Progenitor cell of endocrine pancreas (in vitro differentiated cells): ENCODE results near the gene RPLP2. TPM values are rescaled to one million over a fixed set of nuclear protein-coding genes. Genes with fewer than 3 reads are reported as not detected.

Source experiments
- DNase-seq: peaks from one replicate; pipeline ENCODE4 v3.0.0; 2021; ENCODE audit warnings: low spot score; ENCODE audit not compliant: unreplicated experiment
- H3K27ac Mint-ChIP-seq: 2 replicates; pipeline ENCODE4 v1.8.0; 2021; ENCODE audit warnings: mild to moderate bottlenecking, moderate library complexity, mixed read lengths
- H3K27me3 Mint-ChIP-seq: 2 replicates; pipeline ENCODE4 v1.8.0; 2021; ENCODE audit warnings: mixed read lengths
- H3K36me3 Mint-ChIP-seq: 2 replicates; pipeline ENCODE4 v1.8.0; 2022; ENCODE audit warnings: mixed read lengths; ENCODE audit not compliant: insufficient read depth
- H3K4me1 Mint-ChIP-seq: 2 replicates; pipeline ENCODE4 v1.8.0; 2021; ENCODE audit warnings: low read depth, mixed read lengths
- H3K4me3 Mint-ChIP-seq: 2 replicates; pipeline ENCODE4 v1.8.0; 2021; ENCODE audit warnings: low read depth, mild to moderate bottlenecking, moderate library complexity, mixed read lengths
- H3K9me3 Mint-ChIP-seq: 2 replicates; pipeline ENCODE4 v1.8.0; 2021; ENCODE audit warnings: low read depth, mixed read lengths
- CTCF ChIP-seq: fragments of 200-600 bp; sonication (generic); IDR thresholded peaks from one replicate; pipeline ENCODE4 v1.5.0; 2021; ENCODE audit warnings: antibody characterized with exemption, mild to moderate bottlenecking; ENCODE audit not compliant: unreplicated experiment
- total RNA-seq: library from RNA; stranded (reverse); gene quantifications from 2 replicates; pipeline ENCODE4 v1.2.1, GENCODE V29; 2021

RPLP2 gene
- total RNA-seq, 1 donor from 2014 or later: 1,463 TPM

- no peak overlapping the region for H3K27ac Mint-ChIP-seq
- no peaks in the 10 kb centered on the region for H3K9me3 Mint-ChIP-seq
- peaks cover 6% of the 10 kb centered on the region for H3K4me1 Mint-ChIP-seq
- peaks cover 3% of the 10 kb centered on the region for H3K36me3 Mint-ChIP-seq
- H3K4me3 Mint-ChIP-seq: no peak overlapping the region
- no peak for DNase-seq
- H3K27me3 Mint-ChIP-seq: no peaks in the 10 kb centered on the region
- no peak for TF ChIP-seq CTCF
These were observed 21.6 kb upstream of the RPLP2 start for GRCh38 chr11:788009-788640.

GRCh38 chr11:788953-789940 lies 20.5 kb upstream of the RPLP2 start:
- Mint-ChIP-seq H3K4me1 (no peaks in the 10 kb centered on the region), H3K36me3 (no peaks in the 10 kb centered on the region), H3K27me3 (no peaks in the 10 kb centered on the region), H3K4me3 (no peak overlapping the region), H3K27ac (no peak overlapping the region), H3K9me3 (no peaks in the 10 kb centered on the region)
- DNase-seq: no peak
- TF ChIP-seq CTCF: no peak

GRCh38 chr11:789943-790342 lies 19.8 kb upstream of the RPLP2 start, which contains the start of gene CEND1:
Gene CEND1, minus strand, starts transcription at chr11:790090. Its CDS starts 1,514 bp downstream, at chr11:788576.
- no peaks in the 10 kb centered on the region for H3K4me1 Mint-ChIP-seq
- no peak for TF ChIP-seq CTCF
- H3K27ac Mint-ChIP-seq: no peak within 1 kb of the TSS
- H3K9me3 Mint-ChIP-seq: no peaks in the 10 kb centered on the region
- H3K36me3 Mint-ChIP-seq: no peaks in the 10 kb centered on the region
- no peak within 1 kb of the TSS for H3K4me3 Mint-ChIP-seq
- H3K27me3 Mint-ChIP-seq: no peaks in the 10 kb centered on the region
- DNase-seq: no peak

GRCh38 chr11:790721-791564 lies 18.8 kb upstream of the RPLP2 start:
- peaks cover under 1% of the 10 kb centered on the region for H3K4me1 Mint-ChIP-seq
- H3K4me3 Mint-ChIP-seq: no peak overlapping the region
- H3K36me3 Mint-ChIP-seq: no peaks in the 10 kb centered on the region
- no peak for DNase-seq
- no peaks in the 10 kb centered on the region for H3K9me3 Mint-ChIP-seq
- no peak for TF ChIP-seq CTCF
- no peak overlapping the region for H3K27ac Mint-ChIP-seq
- no peaks in the 10 kb centered on the region for H3K27me3 Mint-ChIP-seq
